DMS 273 (cell line): ENCODE data around the gene GAS2L3.
A peak's percentile ranks its signal among the peaks of the same experiment; 100 is the strongest.
"Not testable (repeated sequence)": the region's sequence is repeated elsewhere in the genome, so short reads cannot be mapped to it uniquely, and the experiment has no call there.

Experiments
- DNase-seq: peaks from one replicate; lab custom pipeline; 2025; ENCODE audit not compliant: unreplicated experiment; lab: John Stamatoyannopoulos, UW

The GAS2L3 gene

DNA sequence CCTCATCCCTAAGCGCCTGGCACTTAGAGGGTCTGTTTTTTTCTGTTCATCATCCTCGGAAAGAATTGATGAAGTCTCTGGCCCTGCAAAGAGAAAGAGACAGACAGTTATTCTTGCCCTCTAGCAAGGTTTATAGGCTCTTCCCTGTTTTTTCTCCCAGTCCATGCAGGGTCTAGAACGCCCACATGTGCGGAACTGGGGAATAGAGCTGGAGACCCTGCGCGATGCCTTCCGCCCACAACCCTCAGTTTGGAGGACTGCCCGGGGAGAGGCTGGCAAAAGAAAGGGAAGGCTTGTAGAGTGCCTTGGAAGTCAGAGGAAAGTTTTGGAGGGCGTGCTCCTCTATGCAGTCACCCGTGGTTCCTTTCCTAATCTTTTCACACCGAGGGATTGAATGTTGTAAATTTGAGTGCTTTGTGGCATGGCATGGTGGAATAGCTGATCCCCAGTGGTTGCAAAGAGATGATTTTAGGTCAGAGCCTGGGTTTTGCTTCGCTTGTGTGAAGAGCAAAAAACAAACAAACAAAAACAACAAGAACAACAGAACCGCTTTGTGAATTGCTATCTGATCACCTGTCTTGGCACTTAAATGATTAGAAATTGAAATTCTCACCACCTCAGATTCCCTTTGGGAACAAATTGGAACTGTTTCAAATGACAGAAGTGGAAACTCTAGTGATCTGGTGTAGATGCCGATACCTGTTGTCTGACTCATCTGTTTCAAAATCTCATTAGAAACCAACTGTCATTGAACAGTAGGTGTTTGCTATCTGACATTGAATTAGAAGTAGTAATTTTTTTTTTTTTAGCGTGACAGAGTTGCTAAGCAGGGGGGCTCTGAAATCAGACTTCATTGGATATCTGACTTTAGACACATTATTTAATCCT lies 947 bp downstream of the GAS2L3 start:
- peak; percentile 55 for DNase-seq

DNA sequence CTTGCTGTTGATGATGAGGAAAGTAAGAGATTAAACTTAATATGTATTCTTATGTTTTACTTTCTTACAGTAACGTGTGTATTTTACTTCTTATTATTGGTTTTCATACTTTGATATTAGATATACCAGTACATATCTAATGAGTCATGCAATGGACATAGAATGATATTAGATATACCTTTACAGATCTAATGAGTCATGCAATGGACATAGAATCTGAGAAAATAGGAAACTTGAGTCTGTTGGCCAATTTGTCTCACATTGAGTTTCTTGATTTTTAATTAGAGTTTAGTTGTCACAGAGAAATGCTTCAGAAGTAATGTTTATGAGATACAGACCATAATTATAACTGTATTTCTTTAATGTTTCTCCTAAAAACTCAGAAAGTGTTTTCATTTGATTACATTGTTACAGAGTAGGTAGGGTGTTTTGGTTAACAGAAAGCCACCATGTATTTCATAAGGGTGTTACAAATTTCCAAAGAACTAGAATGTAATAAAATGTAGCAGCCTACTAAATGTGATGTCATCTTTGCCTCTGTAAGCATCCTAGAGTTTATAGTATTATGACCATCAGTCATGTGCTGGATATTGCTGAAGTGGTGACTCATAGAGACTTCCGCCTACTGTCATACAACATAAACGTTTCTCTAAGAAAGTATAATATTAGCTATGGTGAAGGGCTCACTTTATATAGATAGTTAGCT lies 3.0 kb downstream of the GAS2L3 start:
- no peak for DNase-seq

DNA sequence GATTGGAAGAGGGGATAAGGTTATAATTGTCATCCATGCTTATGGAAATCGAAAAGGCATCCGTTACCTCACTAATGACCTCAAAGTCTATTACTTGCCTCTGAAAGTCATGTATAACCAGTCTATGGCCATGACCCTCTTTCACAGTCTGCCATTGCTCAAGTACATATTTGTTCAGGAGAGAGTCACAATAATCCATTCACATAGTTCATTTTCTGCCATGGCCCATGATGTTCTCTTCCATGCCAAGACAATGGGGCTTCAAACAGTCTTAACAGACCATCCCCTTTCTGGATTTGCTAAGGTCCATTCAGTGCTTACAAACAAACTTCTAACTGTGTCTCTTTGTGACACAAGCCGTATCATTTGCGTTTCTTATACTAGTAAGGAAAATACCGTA lies 5.4 kb downstream of the GAS2L3 start:
- DNase-seq, result no peak

DNA sequence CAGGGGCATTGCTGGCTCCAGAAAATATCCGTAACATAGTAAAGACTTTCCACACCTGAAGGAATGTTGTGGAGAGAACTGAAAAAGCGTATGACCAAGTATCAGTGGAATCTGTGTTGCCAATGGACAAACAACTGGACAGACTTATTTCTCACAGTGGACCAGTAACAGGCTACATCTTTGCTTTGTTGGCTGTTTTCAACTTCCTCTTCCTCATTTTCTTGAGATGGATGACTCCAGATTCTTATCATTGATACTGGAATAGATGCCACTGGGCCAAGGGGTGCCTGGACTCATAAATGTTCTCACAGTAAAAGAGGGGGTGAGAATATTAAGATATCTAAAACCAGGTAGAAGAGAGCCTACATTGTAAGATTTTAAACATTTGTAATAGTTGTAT lies 6.4 kb downstream of the GAS2L3 start:
- DNase-seq, result no peak

DNA sequence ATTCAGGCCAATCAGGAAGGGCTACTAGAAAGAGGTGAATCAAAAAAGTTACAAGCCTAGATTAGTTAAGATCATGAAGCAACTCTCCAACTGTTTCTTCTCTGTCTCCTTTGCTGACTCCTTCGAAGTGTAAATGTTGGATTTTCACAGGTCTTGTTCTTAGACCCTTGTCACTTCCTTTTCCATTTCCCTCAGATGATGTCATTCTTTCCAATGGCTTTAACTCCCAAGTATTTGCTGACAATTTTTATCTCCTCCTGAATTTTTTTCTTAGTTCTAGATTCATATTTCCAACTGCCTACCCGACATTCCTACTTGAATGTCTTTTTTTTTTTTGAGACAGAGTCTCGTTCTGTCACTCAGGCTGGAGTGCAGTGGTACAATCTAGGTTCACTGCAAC lies 10.8 kb downstream of the GAS2L3 start:
- DNase-seq, result no peak

DNA sequence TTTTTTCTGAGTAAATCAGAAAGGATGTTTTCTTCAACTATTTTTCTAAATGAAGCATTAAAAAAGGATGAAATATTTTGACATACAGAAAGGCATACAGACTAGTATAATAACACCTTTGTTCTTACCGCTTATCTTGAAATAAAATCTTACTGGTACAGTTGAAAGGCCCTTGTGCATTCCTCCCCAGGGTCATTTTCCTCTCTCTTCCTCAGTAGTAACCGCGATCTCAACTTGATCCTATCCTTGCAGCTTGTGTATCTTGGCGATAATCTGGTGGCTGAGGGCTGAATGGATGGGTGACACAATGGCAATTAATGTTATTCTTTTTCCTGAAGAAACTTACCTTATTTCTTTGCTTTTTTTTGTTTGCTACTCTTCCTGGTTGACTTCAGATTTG lies 18.5 kb downstream of the GAS2L3 start:
- DNase-seq, result no peak

DNA sequence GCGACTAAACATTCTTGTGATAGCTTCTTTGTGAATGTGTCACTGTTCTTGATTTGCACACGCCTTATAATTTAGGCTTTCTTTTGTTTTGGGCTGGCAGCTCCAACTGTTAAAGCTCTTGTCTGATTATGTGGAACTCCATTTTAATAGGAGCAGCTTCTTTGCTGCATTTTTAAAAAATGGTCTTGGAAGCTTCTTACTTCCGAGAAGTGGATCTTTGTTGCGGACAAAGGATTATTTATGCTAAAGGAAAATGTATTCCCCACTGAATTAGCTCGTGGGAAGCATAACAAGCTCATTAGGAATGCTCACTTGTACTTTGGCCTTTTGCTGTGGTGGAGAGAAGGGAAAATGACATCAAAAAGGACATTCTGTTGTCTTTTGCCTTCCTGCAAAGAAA lies 20.0 kb downstream of the GAS2L3 start:
- DNase-seq, result peak; percentile 8

DNA sequence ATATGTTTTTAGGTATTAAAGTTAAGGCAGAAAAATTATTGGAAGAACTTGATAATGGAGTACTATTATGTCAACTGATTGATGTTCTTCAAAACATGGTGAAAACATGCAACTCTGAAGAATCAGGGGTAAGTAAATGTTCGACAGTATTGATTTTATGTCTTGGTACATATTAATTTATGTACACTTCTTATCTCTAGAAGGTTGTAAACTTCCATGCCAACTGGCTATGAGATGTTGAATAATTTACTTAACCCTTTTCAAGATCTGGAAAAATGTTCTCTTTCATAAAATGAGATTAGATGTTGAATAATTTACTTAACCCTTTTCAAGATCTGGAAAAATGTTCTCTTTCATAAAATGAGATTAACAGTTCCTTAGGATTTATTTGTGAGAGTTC lies 28.1 kb downstream of the GAS2L3 start:
- DNase-seq, result no peak

DNA sequence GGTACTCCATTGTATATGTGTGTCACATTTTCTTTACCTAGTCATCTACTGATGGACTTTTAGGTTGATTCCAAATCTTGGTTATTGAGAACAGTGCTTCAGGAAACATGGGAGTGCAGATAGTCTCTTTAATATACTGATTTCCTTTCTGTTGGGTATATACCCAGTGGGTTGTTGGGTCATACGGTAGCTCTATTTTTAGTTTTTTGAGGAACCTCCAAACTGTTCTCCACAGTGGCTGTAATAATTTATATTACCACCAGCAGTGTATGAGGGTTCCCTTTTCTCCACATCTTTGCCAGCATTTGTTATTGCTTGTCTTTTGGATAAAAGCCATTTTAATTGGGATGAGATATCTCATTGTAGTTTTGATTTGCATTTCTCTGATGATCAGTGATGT lies 29.5 kb downstream of the GAS2L3 start:
- DNase-seq, result not testable (repeated sequence)

DNA sequence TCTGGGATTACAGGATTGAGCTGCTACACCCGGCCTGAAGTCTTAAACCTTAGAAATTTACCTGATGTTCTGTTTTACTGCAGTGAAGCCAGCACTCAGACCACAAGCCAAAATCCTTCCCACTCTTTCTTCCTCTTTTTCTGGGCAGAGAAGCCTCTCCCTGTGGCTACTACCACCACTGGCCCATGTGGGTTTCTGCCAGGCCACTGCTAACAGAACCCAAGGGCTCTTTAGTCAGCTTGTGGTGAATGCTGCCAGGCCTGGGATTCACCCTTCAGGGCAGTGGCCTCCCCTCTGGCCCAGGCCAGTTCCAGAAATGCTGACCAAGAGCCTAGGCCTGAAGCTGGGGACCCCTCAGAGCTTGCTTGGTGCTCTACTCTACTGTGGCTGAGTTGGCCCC lies 35.3 kb downstream of the GAS2L3 start:
- DNase-seq, result no peak

DNA sequence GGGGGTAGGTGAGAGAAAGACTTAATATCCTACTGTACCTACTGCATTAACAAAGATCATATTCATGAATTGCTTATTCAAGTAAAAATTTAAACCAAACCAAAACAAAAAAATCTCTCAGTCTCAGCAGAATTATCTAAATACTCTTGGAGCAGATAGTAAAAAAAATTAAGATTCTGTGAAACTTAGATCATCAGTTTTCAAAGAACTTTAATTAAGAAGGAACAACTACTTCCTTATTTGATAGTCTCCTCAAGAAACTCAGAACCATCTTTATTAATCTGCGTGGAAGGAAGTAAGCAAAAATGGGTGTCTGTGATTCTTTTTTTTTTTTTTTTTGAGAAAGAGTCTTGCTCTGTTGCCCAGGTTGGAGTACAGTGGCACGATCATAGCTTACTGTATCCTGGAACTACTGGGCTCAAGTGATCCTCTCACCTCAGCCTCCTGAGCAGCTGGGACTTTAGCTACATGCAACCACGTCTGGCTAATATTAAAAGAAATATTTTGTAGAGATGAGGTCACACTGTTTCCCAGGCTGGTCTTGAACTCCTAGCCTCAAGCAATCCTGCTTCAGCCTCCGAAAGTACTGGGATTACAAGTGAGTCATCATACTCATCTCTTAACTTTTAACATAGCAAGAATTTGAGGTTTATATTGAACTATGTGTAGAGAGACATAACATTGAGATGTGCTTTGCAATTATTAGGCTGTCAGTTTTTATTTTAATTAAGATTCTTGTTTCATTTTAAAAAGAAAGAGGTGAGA lies 37.4 kb downstream of the GAS2L3 start:
- DNase-seq, result no peak

DNA sequence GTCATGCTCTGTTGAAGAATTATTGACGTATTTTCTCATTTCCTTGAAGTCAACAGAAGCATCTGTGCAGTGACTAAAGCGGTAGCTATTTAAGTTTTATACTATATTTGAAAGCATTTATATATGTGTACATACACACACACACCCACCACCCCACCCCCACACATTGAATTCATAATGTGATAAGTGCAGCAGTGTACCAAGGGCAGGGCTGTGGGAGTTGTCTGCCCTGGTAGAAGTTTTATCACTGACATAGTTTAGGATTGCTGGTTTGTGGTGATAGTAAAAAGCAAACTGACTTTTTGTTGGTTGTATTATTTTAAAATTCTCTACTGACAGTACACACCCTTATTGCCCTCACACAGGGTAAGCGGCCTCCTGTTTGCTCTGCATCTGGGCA lies 39.1 kb downstream of the GAS2L3 start:
- no peak for DNase-seq

DNA sequence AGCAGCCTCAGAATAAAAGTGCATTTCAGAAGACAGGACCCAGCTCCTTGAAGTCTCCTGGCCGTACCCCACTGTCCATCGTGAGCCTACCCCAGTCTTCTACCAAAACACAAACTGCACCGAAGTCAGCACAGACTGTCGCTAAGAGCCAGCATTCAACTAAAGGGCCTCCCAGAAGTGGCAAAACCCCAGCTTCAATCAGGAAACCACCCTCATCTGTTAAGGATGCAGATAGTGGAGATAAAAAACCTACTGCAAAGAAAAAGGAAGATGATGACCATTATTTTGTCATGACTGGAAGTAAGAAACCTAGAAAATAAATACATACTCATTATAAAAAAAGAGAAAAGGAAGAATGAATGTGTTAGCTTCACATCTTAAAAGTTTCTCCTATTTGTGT lies 51.1 kb downstream of the GAS2L3 start:
- no peak for DNase-seq

DNA sequence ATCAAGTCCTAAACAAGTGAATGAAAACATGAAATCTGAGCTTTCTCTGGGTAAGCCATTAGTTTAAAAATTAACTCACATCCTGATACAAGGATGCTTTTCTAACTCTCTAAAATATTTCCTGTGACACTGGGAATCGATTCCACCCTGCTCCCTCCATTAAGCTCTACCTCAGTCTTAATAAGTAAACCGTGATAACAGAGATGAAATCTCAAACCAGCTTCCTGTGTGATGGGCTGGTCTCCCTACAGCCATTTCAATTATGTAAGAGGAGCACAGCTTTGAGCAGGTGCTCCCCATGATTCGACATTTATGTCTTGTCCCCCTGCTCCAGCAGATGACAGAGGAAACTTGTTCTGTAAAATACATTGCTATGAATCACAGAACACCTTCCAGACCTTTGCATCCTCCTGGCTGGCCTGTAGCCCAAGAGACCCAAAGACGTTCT lies 59.0 kb downstream of the GAS2L3 start:
- no peak for DNase-seq

DNA sequence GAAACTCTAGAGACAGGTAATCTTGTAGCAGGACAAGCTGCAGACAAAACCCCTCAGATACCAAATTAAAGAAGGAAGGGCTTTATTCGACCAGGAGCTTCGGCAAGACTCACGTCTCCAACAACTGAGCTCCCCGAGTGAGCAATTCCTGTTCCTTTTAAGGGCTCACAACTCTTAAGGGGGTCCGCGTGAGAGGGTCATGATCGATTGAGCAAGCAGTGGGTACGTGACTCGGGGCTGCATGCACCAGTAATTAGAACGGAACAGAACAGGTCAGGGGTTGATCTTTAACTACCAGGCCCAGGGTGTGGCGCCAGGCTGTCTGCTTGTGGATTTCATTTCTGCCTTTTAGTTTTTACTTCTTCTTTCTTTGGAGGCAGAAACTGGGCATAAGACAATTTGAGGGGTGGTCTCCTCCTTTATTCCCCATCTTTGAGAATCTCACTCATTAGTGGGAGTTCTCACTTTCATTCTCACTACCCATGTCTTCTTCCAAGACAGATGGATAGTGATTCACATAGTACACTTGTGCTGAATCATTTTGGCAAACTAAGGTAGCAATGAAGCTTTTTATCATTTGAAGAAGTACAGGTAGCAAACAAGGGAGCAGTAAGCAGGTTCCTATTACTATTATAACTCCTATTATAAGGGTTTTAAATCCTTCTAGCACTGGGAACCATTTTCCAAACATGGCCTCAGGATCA lies 59.8 kb downstream of the GAS2L3 start:
- DNase-seq, result not testable (repeated sequence)

DNA sequence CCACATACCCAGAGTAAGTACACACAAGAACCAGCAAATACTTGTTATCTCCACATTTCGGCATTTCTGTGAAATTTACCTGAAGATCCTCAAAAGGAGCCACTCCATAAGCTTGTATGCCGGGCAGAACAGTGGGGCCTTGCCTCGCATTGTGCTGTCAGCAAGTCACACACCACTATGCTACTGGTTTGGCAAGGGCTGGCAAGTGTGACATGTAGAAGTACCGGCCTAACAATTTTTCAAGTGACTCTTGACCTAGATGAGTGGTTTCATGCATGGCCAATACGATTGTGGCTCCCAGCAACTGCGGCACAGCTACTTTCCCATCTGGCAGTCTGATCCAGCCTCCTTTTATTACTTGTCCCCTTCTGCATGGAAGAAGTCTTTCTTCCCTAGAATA lies 69.8 kb downstream of the GAS2L3 start:
- DNase-seq, result no peak

DNA sequence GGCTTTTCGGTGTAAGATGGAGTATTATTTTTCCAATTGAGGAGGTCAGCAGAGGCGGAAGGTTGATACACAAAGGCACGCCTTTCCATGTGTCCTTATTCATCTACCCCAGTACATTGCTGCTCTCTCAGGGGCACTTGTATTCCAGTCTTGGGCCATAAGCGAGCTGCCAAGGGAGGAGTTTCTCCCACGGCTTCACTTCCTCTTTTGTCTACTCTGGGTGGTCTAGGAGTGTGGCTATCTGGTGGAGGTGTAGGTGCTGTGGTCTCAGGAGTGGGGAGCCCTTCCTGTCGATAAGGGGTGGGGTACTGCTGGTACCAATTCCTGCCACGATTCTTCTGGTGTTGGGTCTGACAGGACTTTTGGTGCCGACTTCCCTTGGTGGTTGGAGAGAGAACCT lies 73.4 kb downstream of the GAS2L3 start:
- DNase-seq, result no peak

DNA sequence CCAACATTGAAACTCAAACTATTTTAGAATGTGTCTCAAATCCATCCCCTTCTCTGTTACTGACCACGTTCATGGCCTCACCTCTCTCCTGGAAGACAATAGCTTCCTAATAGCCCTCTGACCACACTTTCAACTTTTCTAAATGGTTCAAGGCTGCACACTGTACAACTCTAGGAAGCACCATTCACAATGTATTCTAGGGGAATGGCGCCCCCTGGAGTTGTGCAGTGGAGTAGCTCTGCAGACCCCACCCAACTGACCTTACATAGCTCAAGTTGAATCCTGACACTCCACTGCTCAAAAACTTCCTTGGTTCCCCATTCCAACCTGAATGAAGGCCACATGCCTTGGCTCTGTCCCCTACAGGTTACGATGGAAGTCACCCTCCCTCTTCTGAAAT lies 77.6 kb downstream of the GAS2L3 start:
- DNase-seq, result no peak

DNA sequence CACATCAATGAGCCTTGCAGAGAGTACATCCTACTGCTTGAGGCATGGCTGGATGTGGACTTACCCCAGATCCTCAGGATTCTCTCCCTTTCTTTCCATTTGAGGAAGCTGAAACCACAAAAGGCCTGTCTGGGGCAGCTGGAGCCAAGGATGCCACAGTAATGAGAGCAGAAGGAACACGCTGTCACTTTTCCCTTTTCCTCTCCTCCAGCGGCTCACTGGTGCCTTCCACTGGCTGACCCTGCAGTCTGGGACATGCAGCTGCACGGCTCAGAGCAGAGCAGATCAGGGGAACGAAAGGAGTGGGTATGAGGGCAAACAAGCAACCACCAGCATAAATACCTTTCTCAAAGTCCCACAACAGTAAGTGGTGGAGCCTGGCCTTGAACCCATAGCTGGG lies 78.2 kb downstream of the GAS2L3 start:
- no peak for DNase-seq

DNA sequence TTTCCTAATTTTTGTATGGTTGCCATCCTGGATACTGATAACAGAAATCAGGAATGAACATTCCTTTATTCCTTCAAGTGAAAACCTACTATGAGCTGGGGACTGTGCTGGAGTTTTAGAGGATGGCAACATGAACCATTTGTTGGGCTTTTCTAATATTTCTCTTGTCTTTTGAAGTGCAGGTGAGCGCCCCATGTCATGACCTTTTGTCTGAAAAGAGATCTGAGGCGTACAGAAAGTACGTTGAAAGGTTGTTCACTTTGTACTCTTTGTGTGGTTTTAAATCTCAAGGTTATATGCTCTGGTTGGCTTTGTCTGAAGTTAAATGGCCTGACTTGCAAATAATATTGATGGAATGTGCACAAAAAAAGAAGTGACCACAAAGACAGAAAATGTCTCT lies 79.0 kb downstream of the GAS2L3 start:
- no peak for DNase-seq

DNA sequence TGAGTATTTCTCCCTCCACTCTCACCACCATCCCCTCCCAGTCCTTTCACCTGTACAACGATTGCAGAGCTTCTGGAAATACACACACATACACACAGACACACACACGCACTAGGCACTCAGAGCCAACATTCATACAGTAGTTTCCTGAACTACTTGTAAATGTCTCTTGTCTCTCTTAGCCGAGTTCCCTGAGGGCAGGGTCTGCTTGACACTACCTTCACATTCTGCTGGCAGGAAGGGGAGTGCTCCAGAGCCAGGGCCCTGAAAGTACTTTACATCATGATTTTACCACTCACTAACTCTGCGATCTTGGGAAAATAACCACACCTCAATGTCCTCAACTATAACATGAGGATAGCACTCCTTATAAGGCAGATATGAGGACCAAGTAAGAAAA lies 82.7 kb downstream of the GAS2L3 start:
- no peak for DNase-seq
